GM19328 (cell line): ENCODE measurements around the gene ARHGAP26.
A peak's percentile ranks its signal among the peaks of the same experiment; 100 is the strongest.

Source experiments
- ATAC-seq: cut with Tn5 transposase; IDR thresholded peaks from one replicate; pipeline ENCODE4 v1.9.1; 2021; ENCODE audit warnings: mild to moderate bottlenecking, moderate library complexity; ENCODE audit not compliant: unreplicated experiment

ARHGAP26 gene

GRCh38 chr5:142783601-142784341 lies 13.6 kb downstream of the ARHGAP26 start:
- no peak for ATAC-seq

DNA sequence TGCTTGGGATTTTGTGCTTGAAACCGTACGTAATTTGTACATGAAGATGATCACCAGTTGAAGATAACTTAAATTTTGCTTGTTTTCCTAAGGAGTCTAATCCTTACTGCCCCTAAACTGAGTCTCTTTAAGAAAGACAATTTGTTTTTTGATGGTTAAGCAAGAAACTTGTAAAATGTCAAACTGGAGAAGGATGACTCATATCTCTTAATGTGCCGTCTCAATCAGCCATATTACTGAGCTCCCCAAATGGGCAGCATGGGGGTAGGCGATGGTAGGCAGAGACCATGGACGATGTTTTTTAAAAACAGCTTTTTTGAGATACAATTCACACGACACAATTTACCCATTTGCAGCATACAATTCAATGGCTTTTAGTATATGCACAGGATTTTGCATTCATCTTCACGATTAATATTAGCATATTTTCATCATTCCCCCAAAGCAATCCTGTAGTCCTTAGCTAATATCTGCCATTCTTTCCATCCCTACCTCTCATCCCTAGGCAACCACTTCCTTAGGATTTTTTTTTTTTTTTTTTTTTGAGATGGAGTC lies 14.3 kb downstream of the ARHGAP26 start:
- ATAC-seq, result no peak

GRCh38 chr5:142785206-142785605 lies 15.0 kb downstream of the ARHGAP26 start:
- no peak for ATAC-seq

DNA sequence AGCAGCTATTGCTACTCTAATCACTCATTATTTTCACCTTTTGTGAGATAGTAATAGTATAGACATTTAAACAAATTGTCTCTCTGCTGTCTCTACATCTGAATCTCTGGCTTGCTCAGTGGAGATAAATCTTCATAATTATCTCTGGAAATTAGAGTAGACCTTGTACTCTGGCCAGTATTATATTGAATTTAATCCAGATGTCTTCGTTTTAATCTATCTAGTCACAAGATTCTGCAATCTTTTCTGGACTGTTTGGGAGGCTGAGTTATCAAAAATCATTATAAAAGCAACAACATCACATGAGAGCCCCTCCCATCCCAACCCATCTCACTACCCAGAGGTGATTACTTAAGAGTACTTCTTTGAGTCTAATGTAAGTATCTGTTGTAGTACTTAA lies 19.0 kb downstream of the ARHGAP26 start:
- ATAC-seq, result no peak

DNA sequence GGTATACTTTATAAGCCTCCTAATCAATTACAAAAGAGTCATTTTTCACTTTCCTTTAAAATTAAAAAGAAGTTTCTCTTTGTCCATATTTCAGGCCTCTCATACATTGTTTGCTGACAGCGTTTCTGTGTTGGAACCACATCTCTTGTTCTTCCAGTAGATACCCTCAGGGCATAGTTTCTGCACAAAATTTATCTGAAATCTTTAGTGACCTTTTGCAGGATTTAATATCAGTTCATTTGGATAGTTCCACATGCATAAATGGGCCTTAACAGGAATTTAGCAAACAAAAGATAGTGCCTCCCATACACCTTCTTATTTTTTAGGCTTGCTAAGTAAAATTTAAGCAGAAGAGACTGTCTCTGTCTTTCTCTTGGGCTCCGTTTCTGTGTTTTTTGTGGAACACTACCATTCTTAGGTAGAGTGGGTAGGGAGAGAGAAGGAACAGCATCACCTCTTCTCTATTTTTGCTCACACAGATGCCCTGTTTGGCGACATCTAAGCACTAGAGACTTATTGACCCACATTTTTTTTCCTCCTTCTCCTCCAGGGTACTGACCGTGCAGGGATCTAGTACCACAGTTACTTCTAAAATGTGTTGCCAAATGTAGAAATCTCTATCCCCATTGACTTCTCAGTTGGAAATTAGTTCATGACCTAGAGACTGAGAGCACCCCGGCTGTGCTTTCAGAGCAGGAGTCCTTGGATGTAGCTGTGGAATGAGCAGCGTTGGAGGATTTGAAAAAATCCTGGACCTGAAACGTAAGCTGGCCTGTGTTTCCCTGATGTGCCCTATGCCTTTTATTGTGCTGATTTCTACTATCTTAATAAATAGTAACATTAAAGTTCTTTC lies 22.1 kb downstream of the ARHGAP26 start:
- no peak for ATAC-seq

GRCh38 chr5:142792865-142793232 lies 22.7 kb downstream of the ARHGAP26 start:
- no peak for ATAC-seq

DNA sequence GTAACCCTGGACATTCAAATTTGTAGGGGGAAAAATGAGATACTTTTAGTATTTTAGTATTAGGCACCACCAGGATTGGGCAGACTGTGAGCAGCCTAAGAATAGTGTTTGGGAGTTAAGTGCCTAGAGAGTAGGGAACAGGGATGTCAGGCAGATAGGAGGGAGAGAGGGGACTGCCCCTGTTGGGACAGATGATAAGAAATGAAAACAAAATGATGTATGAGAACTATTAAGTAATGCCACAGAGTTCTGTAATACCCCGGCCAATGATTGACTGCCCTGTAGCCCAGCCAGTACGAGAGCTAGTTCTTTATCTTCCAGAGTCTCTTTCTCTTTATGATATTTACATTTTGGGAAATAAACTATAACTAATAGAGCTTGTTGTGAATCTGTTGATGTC lies 24.4 kb downstream of the ARHGAP26 start:
- no peak for ATAC-seq

- no peak for ATAC-seq
These were observed 25.1 kb downstream of the ARHGAP26 start for GRCh38 chr5:142795251-142795650.

- no peak for ATAC-seq
These were observed 26.4 kb downstream of the ARHGAP26 start for GRCh38 chr5:142796492-142797109.

DNA sequence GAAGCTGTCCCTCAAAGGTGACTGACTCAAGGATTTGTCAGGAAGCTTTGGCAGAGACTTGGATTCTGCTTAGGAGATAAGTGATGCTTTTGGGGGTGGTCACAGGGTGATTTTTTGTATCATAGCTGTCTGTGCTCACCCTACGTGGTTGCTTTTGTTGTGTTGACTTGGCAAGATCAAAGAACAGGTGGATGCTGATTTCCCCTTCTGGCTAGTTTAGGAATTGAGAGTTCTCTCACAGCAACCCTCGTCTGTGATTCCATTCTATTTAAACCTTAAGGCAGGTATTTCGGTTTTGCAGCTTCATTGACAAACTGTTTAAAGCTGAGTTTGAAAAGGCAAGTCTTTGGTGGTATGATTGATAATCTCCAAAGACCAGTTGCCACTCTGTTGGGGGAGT lies 27.2 kb downstream of the ARHGAP26 start:
- no peak for ATAC-seq

GRCh38 chr5:142798099-142798770 lies 28.1 kb downstream of the ARHGAP26 start:
- ATAC-seq, result no peak

DNA sequence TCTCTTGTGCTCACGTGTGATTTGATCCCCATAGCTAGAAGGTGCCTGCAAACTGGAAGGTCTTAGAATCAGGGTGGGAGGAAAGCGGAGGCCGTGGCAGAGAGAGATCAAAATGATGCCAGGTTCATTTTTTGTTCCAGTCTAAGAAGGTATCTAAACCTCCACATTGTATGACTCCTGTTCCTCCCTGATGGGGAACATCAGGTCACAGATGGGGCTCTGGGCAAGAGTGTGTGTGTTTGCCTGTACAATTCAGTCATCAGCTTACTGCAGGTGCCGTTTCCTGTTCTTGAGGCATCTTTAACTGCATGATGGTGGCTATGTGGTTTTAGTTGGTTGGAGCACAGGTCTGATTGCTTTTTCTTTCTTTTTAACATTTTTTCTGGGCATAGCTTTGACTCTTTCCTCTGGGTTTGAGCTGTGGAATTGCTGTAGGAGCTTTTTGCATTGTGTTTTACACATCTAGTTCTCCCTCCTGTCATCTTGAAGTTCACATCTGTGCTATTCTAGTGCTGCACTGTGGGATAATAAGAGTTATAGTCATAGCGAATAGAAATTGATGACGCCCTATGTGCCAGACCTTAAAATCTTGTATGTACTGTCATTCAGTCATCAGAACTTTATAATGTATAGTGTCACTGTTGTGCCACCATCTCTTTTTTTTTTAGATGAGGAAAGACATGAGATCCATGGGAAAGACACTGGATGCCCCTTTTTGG lies 30.8 kb downstream of the ARHGAP26 start:
- peak; percentile 80 for ATAC-seq

DNA sequence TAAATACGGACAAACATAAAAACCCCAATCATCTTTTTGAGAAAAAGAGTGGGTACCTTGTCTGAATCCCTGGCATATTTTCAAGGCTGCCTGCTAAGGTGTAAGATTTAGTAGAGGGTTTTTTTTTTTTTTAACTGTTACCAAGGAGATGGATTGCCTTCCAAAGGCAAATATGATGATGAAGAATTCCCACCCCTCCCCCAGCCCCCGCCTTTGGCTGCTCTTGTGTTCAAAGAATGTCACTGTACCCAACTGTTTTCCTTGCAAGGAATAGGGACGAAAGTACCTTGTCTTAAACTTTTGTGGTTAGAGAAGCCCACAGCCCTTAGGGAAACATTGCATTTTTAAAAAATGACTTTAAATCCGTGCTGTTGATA lies 31.3 kb downstream of the ARHGAP26 start:
- no peak for ATAC-seq

DNA sequence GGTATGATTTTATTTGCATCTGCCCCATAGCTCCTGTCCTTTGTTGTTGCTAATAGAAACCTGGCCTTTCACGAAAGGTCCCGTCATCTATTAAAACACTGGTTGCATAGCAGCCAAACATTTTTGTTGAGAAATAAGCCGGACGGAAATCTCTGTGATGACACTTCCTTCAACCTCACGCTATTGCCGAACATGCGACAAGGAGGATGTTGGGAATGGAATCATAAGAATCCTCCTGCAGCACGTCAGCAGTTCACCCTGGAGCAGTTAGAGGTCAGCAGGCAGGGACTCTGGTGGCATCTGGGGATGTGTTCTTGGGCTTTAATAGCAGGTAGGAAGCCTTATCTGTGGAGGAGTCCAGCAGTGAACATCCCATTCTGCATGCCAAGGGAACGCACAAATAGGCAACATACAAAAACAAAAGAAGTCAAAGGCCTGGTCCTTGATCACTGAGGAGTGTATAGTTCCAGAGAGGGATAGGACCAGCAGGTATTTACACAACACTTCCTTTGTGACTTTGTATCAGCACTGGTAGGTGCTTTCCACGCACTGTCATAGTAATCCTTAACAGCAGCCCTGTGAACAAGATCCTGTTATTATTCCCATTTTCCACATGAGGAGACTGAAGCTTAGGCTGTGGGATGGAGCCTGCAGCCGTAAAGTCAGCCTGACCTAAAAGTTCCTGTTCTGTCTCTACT lies 33.4 kb downstream of the ARHGAP26 start:
- no peak for ATAC-seq

- ATAC-seq, result no peak
These were observed 35.2 kb downstream of the ARHGAP26 start for GRCh38 chr5:142805339-142805738.

DNA sequence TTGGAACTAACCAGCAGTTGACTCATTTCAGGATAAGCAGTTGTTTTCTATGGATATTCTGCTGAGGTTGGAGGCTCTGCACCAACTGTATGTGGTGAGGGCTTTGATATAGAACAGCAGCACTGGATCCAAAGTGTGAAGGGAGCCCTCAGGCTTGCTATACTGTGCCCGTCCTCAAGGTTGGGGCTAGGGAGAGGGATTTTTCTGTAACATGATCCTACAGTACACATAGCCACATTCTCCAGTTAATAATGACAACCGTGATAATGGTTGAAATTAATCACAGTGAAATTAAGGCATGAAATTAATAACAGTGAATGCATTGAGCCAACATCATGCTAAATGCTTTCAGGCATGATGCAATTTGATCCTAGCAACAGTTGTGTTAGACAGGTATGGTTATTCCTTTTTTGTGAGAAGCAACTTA lies 36.7 kb downstream of the ARHGAP26 start:
- no peak for ATAC-seq

DNA sequence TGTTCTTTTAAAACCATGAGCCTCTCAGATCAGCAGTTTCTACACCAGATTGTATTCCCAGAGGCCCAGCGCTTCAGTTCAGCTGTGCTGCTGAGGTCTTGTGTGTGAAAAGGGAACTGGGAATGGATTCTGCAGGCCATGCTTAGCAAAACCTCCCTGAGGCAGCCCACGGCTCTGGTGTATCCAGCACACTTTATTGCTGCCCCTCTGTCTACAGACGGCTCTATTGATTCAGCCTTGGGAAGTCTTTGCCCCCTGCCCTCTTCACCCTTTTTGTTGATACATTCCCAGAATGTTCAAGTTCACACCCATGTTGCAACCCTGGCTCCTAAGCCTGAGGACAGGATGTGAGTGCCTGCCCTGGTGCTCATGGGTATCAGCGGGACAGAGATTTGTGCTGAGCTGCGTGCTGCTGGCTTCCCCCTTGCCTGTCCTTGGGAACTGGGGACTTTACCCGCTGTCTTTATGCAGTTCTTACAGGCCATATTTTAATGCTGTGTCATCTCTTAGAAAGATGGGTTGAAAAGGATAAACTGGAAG lies 37.3 kb downstream of the ARHGAP26 start:
- ATAC-seq, result no peak

DNA sequence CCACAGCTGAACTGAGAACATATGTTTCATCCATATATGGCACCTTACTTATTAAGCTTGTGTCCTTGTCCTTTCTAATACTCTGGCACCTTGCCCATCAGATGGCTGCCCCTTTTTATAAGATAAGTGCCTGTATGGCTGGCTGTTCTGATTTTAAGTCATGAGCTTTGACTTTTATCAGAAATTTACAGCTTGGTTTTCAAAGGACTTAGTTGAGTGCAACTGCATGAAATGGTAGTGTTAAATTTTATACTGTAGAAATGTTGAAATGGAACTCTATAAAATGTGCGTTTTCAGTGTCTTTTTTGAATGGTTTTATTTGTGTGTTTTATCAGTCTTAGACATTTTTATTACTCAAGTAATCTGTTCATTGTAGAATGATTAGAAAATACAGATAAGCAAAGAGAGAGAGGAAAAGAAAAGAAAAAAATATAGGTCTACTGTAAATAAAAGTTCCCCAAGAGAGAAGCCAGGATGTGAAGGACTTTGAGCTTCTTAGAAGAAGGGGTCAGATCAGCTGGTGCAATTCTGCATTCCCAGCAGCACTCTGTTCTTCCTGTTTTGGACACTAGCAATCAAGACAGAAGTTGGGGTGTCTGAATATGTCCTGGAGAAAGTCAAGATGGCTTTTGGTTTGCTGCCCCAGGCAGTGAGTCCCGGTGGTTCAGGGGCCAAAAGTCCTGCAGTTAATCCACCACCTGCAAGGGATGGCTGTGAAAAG lies 38.9 kb downstream of the ARHGAP26 start:
- ATAC-seq, result no peak

DNA sequence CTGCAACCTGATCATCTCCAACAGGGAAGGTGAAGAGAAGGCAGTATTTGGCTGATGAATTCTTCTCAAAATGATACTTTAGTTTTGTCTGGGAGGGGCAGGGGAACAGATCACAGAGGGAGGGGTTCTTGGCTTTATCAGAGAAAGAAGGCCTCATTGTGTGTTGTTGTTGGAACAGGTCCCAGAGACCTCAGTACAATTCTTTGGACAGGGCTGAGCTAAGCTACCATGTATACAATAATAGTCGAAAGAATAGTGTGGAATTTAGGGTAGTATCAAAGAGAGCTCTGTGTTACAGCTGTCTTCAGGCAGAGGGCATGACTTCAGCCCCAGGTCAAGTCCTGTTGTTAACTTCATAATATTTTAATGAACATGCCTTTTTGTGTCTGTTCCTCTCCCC lies 39.9 kb downstream of the ARHGAP26 start:
- no peak for ATAC-seq
